Heart left ventricle (tissue), 16 donors: Measurements from ENCODE around the gene NFKB2. TPM values are rescaled to one million over a fixed set of nuclear protein-coding genes. Genes with fewer than 3 reads are reported as not detected.
A peak's percentile ranks its signal among the peaks of the same experiment; 100 is the strongest.

Experiments
- ATAC-seq, 4 donors: fragments of 200-7000 bp; cut with Tn5 transposase; one replicate each; pipeline ENCODE4 v1.9.1; 2020 to 2022; ENCODE audit warnings: moderate library complexity in 4 of 4, mild to moderate bottlenecking in 3 of 4, moderate number of reproducible peaks in 1 of 4
- DNase-seq, 5 donors: peaks; one replicate each; pipeline ENCODE4 v3.0.0-alpha.2; 2020
- H3K27ac ChIP-seq, 12 donors: fragments of 200-600 bp; sonication (generic) in 4 of 12; one replicate each; pipeline versions ENCODE4 v1.5.0 to v1.8.0; 2016 to 2022; ENCODE audit warnings: mild to moderate bottlenecking in 2 of 12
- H3K27me3 ChIP-seq, 9 donors: fragments of 200-600 bp; sonication (generic) in 2 of 9; one replicate each; pipeline versions ENCODE4 v1.5.1 to v1.8.0; 2016 to 2022; ENCODE audit warnings: mild to moderate bottlenecking in 3 of 9
- H3K36me3 ChIP-seq, 9 donors: fragments of 200-600 bp; sonication (generic) in 2 of 9; one replicate each; pipeline versions ENCODE4 v1.5.0 to v1.8.0; 2018 to 2022; ENCODE audit warnings: mild to moderate bottlenecking in 2 of 9
- H3K4me1 ChIP-seq, 12 donors: fragments of 200-600 bp; sonication (generic) in 4 of 12; one replicate each; pipeline versions ENCODE4 v1.5.0 to v1.8.0; 2016 to 2022; ENCODE audit warnings: mild to moderate bottlenecking in 3 of 12
- H3K4me3 ChIP-seq, 12 donors: fragments of 200-600 bp; sonication (generic) in 4 of 12; one replicate each; pipeline versions ENCODE4 v1.5.0 to v1.8.0; 2017 to 2022; ENCODE audit warnings: mild to moderate bottlenecking in 9 of 12, moderate library complexity in 4 of 12
- H3K9me3 ChIP-seq, 12 donors: fragments of 200-600 bp; sonication (generic) in 4 of 12; one replicate each; pipeline versions ENCODE4 v1.5.0 to v1.8.0; 2016 to 2022; ENCODE audit warnings: mild to moderate bottlenecking in 1 of 12
- CTCF ChIP-seq, 12 donors: fragments of 200-600 bp; sonication (generic) in 4 of 12; IDR thresholded peaks; one replicate each; pipeline versions ENCODE4 v1.5.0 to v1.8.0; 2018 to 2022; ENCODE audit warnings: antibody characterized with exemption in 12 of 12, mild to moderate bottlenecking in 5 of 12
- POLR2A ChIP-seq, 2 donors: fragments of 450-650 bp; IDR thresholded peaks; one replicate each; pipeline ENCODE4 v1.6.1; 2017; ENCODE audit warnings: antibody characterized with exemption in 2 of 2, mild to moderate bottlenecking in 2 of 2, moderate library complexity in 2 of 2
- WGBS, 4 donors: extraction: QIAGEN DNeasy Blood & Tissue Kit in 2 of 4; methylation state at CpG; one replicate each; pipeline versions ENCODE4 v1.1.5 to v1.1.7; 2013 to 2018; 5-methylcytosine and 5-hydroxymethylcytosine counted together
- intact Hi-C, 10 donors: fragments of 100-400 bp; cut with DNase I; formaldehyde crosslinking; loops; one replicate each; pipeline versions ENCODE4 v1.11.1 to v1.14.2; 2022
- polyA plus RNA-seq, 2 donors: library from polyadenylated mRNA; stranded (reverse); fragments of 200-250 nt; gene quantifications; one replicate each; pipeline ENCODE4 v1.2.3, GENCODE V29; 2013
- total RNA-seq, 9 donors: library from RNA; depleted of rRNA in 2 of 9; stranded (reverse); fragments of >200 nt in 2 of 9; fragmentation: NEBNext Ultra II Directional in 3 of 9; extraction: Animal tissue kit (Norgen Biotek cat#: 25700) in 3 of 9; gene quantifications; one replicate each; pipeline versions ENCODE4 v1.1.0 to v1.2.4, GENCODE V29; 2016 to 2023
- donor health status: ischemic (EF 13 %, LVEDD 7.1; RV severe dilation, severe dysfunction).
- donor health status: healthy with polysubstance abuse.
- donor health status: DM: no; HTN: yes; CAD: no.
- donor health status: DM: no; HTN: no; CAD: no.
- donor health status: ischemic (EF 25% LVEDD 6.9; RV normal size, moderate dysfunction).
- donor health status: ischemic (EF 25% LVEDD 5.7; RV mildly dilated, moderate dysfunction).
- donor health status: healthy.
- donor health status: DM: yes; HTN: yes; CAD: no.
- donor health status: ischemic (EF 35%, LVEDD 5.7; RV mildly dilated, moderate dysfunction).
- donor health status: nonischemic (EF 11% LVEDD 7.7; RV severe dilation, severe dysfunction).
- donor health status: DM: yes; HTN: yes; CAD: no.
- donor health status: PGD.
- donor health status: ischemic (EF 29% LVEDD 5.4; RV normal size, mild dysfunction).
- donor health status: nonischemic (EF 23%, LVEDD 6.1; RV moderate dilation, normal function).

NFKB2 gene
- total and polyA plus RNA-seq, 11 donors, result 9.6 to 50.4 (median 17.2) TPM

- TF ChIP-seq CTCF (IDR thresholded peaks at IDR 0.05) (no peak), POLR2A (IDR thresholded peaks at IDR 0.05) (no peak)
- no peaks in the 10 kb centered on the region for H3K27me3 ChIP-seq
- peaks cover 0 to 49% (median 16%) of the 10 kb centered on the region in 9 donors for H3K36me3 ChIP-seq
- intact Hi-C loops, result loop anchor here in 8 of 10 donors (2.0 to 10.0 kb wide), 7 partner anchors 81 to 229 kb away; partner anchors contain the start of gene ELOVL3 (in 1 of the 8)
- peak overlapping the region in 6 of 12 donors; percentile 89 to 99 (median 97) for H3K27ac ChIP-seq
- peak in 1 of 5 donors; percentile 18 for DNase-seq
- no peak for ATAC-seq
- no peaks in the 10 kb centered on the region for H3K9me3 ChIP-seq
- peaks cover 3 to 53% (median 33%) of the 10 kb centered on the region in 12 donors for H3K4me1 ChIP-seq
- 86 to 94% (median 91%) methylated on average over 11 to 12 of the region's 12 CpGs for WGBS, 4 donors
- H3K4me3 ChIP-seq, result peak overlapping the region in 8 of 12 donors; percentile 64 to 91 (median 76)
Observed at GRCh38 chr10:102396730-102397151, 1.2 kb downstream of the NFKB2 start.

- Histone ChIP-seq H3K9me3 (no peaks in the 10 kb centered on the region), H3K27me3 (no peaks in the 10 kb centered on the region), H3K27ac (peak overlapping the region in 2 of 12 donors; percentile 99), H3K4me1 (peaks cover 3 to 53% (median 33%) of the 10 kb centered on the region in 12 donors), H3K4me3 (peak overlapping the region in 1 of 12 donors; percentile 91), H3K36me3 (peaks cover 0 to 57% (median 20%) of the 10 kb centered on the region in 9 donors)
- DNase-seq (peak in 1 of 5 donors; percentile 13), ATAC-seq (no peak)
- whole genome bisulfite sequencing, 4 donors, result 92 to 96% (median 95%) methylated on average over 14 of the region's 14 CpGs
- intact Hi-C loops, result loop anchor here in 9 of 10 donors (2.0 to 10.0 kb wide), 8 partner anchors 80 to 230 kb away; partner anchors contain the start of gene ELOVL3 (in 1 of the 9)
- TF ChIP-seq POLR2A (IDR thresholded peaks at IDR 0.05) (no peak), CTCF (IDR thresholded peaks at IDR 0.05) (no peak)
Observed at GRCh38 chr10:102397222-102398171, 2.0 kb downstream of the NFKB2 start.

GRCh38 chr10:102398172-102399020 is 2.9 kb downstream of the NFKB2 start:
- H3K9me3 ChIP-seq, result no peaks in the 10 kb centered on the region
- H3K4me3 ChIP-seq, result peak overlapping the region in 7 of 12 donors; percentile 60 to 85 (median 75)
- H3K27ac ChIP-seq, result peak overlapping the region in 8 of 12 donors; percentile 82 to 99 (median 90)
- DNase-seq (peak in 1 of 5 donors; percentile 24), ATAC-seq (no peak)
- no peaks in the 10 kb centered on the region for H3K27me3 ChIP-seq
- intact Hi-C loops, result loop anchor here in 8 of 10 donors (2.0 to 10.0 kb wide), 8 partner anchors 79 to 231 kb away; partner anchors contain the start of gene ELOVL3 (in 1 of the 8)
- peaks cover 3 to 49% (median 30%) of the 10 kb centered on the region in 12 donors for H3K4me1 ChIP-seq
- WGBS, 4 donors, result 87 to 94% (median 89%) methylated on average over 20 to 21 of the region's 21 CpGs
- peaks cover 0 to 66% (median 21%) of the 10 kb centered on the region in 9 donors for H3K36me3 ChIP-seq
- no peak for TF ChIP-seq CTCF (IDR thresholded peaks at IDR 0.05)
- TF ChIP-seq POLR2A (IDR thresholded peaks at IDR 0.05), result no peak
